HG03432 (cell line): ENCODE results near the gene GNG11.
"Not testable (repeated sequence)": the region's sequence is repeated elsewhere in the genome, so short reads cannot be mapped to it uniquely, and the experiment has no call there.

Experiments
- ATAC-seq: cut with Tn5 transposase; IDR thresholded peaks from one replicate; pipeline ENCODE4 v1.9.1; 2021; ENCODE audit warnings: mild to moderate bottlenecking, moderate library complexity; ENCODE audit not compliant: unreplicated experiment

GNG11 gene

GRCh38 chr7:93911242-93911641 lies 10.3 kb upstream of the GNG11 start:
- not testable (repeated sequence) for ATAC-seq

DNA sequence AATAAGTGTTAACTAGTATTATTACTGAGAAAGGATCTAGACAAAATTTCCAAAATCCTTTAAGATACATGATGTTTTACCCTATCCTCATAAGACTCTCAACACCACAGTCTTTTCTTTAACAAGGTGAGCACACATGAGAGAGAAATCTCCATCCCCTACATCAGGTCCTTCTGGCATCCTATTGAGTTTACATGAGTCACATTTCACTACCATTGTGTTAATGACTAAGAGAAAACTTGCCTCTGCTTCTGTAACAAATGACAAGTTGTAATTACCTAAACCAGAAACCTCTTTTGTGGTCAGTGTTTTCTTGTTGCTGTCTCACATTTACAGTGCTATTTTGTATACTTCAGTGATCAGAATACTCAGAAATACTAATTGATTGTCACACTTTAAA lies 9.9 kb upstream of the GNG11 start:
- peak; percentile 61 for ATAC-seq

GRCh38 chr7:93913197-93913596 lies 8.3 kb upstream of the GNG11 start:
- no peak for ATAC-seq

DNA sequence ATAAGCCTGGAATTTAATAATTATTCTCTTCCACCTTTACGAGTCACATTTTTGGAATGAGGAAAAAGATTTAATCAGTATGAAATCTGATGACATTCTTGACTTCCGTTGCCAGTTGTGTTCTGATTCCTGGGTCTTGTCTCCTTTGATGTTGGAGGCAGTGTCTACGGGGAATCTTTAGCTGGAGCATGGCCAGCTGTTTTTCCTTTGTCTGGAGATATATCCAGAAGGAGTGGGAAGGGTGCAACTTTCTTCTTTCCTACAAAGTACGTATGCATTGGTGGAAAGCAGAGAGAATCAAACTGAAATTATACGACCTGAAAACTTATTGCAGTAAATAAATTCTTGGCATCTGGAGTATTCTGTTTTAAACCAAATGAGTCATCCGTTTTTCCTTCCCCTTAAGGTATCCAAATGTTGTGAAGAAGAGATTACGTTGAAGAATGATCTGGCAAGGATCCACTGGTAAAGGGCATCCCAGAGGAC lies 6.9 kb upstream of the GNG11 start:
- ATAC-seq = no peak

- ATAC-seq = not testable (repeated sequence)
These were observed 6.2 kb upstream of the GNG11 start for GRCh38 chr7:93915206-93915842.

DNA sequence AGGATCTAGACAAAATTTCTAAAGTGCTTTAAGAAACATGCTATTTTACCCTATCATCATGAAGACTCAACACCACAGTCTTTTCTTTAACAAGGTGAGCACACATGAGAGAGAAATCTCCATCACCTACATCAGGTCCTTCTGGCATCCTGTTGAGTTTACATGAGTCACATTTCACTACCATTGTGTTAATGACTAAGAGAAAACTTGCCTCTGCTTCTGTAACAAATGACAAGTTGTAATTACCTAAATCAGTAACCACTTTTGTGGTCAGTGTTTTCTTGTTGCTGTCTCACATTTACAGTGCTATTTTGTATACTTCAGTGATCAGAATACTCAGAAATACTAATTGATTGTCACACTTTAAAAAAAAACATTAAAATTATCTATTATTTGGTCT lies 5.6 kb upstream of the GNG11 start:
- ATAC-seq = peak; percentile 69

DNA sequence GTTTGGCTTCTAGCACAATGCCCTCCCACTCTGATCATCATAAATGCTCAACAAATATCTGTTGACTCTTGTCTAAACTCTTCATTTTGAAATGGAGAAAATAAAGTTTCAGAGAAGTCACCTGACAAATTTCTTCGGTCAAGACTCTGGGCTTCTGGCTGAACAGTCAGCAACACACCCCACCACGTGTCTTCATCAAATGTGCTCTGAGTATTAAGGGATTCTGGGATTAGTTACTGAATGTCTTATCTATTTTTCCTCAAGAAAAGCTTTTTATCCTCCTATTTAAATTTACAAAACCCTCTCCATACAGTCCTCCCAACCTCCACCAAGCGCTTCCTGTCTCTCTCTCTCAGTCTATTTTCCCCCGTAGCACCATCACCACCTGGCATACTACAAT lies 5.2 kb upstream of the GNG11 start:
- ATAC-seq = peak; percentile 13

GRCh38 chr7:93920496-93921182 lies 896 bp upstream of the GNG11 start:
- ATAC-seq = no peak

DNA sequence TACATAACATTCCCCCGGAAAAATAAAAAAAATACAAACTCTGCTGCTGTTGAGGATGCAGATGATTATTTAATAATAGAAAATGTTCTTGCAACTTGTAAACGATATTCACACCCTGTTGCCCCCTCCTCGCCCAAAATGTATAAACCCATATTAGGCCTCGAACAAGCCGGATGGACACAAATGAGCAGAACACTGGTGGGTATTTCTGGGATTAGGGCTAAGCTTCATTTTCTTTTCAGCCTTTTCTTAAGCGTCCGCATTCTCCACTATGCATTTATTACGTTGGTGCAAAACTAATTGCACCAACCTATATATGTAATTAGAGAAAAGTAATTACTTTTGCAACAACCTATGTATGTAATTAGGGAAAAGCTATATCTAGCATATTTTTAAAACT lies 349 bp upstream of the GNG11 start:
- ATAC-seq = no peak

DNA sequence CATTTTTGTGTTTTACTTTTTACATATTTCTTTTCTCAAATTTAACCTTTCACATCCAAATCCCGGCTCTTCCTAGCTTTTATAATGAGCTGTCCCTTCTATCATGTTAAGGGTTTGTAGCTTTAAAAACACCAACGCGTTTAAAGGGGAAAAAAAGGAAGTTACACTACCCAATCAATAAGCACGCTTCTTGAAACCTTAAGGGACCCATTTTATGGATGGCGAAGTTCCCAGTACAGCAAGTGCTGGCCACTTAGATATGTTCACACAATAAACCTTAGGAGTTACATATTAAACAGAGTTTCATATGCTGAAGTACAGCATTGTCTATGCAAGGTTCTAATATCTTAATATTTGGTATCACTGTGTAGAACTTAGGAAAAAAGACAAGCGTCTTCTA lies 1.8 kb downstream of the GNG11 start:
- no peak for ATAC-seq

DNA sequence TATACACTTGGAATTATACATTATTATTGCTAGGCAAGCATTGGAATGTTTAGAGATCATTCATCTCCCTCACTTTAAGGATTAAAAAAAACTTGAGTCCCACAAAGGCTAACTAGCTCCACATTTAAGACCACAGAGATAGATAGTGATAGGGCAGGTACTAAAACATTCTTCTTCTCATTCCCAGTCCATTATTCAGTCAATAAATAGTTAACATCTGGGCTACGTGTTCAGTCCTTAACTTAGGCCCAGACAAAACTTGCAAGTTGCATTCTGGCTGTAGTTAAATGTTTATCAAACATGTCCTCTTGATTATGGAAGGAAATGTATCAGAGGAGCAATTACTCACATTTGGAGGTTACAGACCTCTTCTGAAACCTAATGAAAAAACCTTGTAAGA lies 2.4 kb downstream of the GNG11 start:
- no peak for ATAC-seq

DNA sequence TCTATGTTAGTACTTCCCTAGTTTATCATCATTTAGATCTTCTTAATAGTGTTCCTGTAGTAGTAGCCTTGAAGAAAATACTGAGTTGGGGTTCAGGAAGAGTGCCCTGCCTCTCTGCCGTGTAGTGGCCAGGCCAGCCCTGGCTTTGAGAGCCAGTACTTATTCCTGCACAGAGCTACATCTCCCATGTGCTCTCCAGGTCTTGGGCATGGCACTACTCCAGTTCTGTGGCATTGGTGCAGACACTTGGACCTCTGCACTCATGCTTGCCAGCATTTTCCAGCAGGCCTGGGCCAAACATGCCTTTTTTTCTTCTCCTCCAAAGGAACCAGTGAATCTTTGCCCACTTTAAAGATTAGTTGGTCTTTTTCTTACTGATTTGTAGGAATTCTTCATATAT lies 5.3 kb downstream of the GNG11 start:
- no peak for ATAC-seq

GRCh38 chr7:93927585-93927984 lies 6.0 kb downstream of the GNG11 start:
- no peak for ATAC-seq

GRCh38 chr7:93931655-93932054 lies 10.1 kb downstream of the GNG11 start:
- ATAC-seq = no peak

- ATAC-seq = no peak
These were observed 11.6 kb downstream of the GNG11 start for GRCh38 chr7:93933156-93933555.

DNA sequence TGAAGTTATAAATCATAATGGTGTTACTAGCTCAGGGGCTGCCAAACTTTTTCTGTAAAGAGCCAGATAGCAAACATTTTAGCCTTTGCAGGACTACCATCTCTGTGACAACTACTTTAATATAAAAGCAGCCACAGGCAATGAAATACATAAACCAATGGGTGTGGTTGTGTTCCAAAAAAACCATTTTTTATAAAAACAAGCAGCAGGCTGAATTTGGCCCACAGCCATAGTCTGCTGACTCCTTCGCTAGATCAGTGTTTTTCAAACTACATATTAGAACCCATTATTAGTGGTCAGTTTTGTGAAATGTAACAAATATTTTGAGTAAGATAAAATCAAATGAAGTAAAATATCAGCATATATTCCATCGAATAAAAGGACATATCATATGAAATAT lies 13.6 kb downstream of the GNG11 start:
- no peak for ATAC-seq

DNA sequence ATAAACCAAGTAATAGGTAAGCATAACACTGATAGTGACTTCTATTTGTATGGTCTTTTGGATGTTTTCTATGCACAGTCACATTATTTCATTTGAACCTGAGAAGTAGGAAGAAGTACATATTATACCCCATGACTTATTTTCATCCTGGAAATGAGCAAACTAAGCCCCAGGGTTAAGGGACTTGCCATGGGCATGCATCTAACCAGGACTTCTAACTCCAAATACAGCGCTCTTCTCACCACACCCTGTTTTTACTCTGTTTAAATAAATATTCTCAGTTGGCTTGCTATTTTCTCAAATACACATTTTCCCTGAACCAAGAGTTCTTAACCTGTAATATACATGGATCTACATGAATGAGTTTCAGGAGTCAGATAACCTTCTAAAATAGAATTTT lies 16.3 kb downstream of the GNG11 start:
- ATAC-seq = no peak

DNA sequence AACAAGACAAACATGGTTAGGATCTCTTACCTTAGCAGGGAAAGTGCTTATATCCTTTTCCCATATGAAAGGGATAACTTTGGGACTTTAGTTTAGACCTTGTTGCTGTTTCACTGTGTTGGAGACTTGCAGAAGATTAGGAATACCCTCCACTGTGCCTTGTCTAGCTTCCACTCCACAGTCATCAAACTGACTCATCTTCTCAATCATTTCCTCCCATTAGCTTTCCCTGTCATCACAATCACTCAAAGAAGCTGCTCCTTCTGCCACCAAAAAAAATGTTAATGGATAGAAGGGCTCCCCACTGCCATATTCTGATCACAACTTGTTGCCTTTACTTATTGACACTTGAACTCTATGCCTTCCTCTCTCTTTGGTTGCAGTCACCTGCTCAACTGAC lies 16.8 kb downstream of the GNG11 start:
- no peak for ATAC-seq

DNA sequence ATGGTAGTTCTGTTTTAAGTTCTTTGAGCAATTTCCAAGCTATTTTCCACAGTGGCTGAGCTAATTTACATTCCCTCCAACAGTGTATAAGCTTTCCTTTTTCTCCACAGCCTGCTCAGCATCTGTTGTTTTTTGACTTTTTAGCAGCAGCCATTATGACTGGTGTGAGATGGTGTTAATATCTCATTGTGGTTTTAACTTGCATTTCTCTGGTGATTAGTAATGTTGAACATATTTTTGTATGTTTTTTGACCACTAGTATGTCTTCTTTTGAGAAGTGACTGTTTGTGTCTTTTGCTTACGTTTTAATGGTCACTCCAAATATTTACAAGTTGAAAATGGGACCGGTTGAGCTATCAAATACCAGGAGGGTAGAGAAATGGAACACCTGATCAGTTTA lies 20.4 kb downstream of the GNG11 start:
- no peak for ATAC-seq

DNA sequence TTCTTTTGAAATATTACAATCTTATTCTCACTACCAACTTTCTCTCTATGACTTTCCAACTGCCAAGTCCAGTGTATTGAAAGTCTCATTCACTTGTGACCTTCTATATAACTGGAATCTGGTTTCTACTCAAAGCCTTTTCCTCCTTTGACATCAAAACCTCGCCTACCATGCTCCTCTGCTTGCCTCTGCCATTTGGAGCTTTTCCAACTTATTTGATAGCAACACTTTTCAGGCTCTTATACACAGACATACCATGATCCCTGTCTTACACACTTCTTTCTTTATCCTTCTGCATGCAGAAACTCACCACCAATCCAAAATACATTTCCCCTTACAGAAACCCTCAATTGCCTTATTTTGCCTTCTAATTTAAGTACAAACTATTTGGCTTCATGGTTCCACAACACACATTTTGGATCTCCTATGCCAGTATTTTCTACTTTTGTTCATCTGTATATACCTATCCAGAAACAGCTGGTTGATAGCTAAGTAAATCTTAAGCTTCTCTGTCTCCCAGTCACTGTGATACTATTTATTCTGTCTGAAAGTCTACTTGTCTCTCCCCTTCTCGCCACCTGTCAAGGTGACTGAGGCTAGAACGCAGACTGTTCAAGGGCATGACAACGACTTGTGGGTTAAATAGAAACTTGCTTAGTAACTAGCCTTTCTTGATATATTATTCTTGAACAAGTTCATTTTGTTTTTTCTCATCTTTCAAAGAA lies 22.4 kb downstream of the GNG11 start:
- peak; percentile 50 for ATAC-seq

DNA sequence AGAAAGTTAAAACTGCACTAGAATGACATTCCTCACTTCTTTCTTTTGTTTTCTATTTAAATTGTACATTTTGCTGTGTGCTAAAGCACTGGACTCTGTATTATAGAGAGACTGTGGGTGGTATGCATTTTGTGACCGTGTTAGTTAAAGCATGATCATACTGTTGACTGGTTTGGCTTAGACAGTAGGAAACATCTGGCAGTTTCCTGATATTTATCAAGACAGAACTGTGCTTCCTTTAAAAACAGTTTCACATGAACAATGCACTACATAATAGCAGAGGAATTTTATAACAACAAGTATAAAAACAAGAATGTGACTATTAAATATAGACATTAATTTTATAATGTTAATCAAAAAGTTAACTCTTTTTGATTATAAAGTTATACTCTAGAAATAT lies 23.1 kb downstream of the GNG11 start:
- no peak for ATAC-seq

GRCh38 chr7:93945083-93945482 lies 23.5 kb downstream of the GNG11 start:
- no peak for ATAC-seq
